ENCODE results near the gene KIF18A.

DNA sequence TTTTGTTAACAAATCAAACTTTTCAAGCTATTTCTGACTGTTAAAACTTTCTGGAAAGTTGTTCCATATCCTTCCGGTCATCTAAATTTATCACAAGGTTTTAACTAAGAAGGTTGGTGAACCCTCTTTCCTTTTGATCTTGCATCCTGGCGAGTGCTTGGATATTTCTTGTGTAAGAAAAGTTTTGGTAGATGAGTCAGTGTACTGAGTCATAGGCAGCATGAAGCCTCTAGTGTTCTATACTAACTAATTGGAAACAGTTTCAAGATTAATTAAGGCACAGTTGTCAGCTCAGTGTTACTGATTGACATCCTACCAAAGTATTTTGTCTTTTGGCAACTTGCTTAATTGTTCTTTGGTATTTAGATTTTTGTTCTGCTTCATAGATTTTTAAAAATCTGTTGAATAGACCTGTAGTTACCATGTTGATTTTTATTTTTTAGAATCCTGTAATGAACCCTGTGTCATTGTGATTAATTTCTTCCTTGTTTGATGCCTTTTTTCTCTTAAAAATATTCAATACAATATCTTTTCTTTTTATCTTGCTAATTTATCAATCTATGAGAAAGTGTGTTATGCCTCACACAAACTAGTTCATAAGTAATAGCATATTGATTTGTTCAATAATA lies 38.3 kb upstream of the KIF18A start:
- TF ChIP-seq REST (IDR thresholded peaks at IDR 0.05), result no peak
- no peak for TF ChIP-seq GABPA (IDR thresholded peaks at IDR 0.05 in 1 of 2, conservative IDR thresholded peaks at IDR 0.05 in 1 of 2)
- TF ChIP-seq, protein P1, sequence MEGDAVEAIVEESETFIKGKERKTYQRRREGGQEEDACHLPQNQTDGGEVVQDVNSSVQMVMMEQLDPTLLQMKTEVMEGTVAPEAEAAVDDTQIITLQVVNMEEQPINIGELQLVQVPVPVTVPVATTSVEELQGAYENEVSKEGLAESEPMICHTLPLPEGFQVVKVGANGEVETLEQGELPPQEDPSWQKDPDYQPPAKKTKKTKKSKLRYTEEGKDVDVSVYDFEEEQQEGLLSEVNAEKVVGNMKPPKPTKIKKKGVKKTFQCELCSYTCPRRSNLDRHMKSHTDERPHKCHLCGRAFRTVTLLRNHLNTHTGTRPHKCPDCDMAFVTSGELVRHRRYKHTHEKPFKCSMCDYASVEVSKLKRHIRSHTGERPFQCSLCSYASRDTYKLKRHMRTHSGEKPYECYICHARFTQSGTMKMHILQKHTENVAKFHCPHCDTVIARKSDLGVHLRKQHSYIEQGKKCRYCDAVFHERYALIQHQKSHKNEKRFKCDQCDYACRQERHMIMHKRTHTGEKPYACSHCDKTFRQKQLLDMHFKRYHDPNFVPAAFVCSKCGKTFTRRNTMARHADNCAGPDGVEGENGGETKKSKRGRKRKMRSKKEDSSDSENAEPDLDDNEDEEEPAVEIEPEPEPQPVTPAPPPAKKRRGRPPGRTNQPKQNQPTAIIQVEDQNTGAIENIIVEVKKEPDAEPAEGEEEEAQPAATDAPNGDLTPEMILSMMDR (IDR thresholded peaks at IDR 0.05; ENCODE audit: low read depth, low read length, missing input control), result no peak
- no peak for TF ChIP-seq HNF4G (IDR thresholded peaks at IDR 0.05)
- no peak for TF ChIP-seq ZBTB33 (IDR thresholded peaks at IDR 0.05)
- TF ChIP-seq TAF1 (conservative IDR thresholded peaks at IDR 0.05), result no peak
- TF ChIP-seq RAD21 (IDR thresholded peaks at IDR 0.05), result no peak
- TF ChIP-seq YY1 (IDR thresholded peaks at IDR 0.05), result no peak
- TF ChIP-seq RXRA (IDR thresholded peaks at IDR 0.05), result no peak
- TF ChIP-seq EGR1 (IDR thresholded peaks at IDR 0.05; ENCODE audit: low read depth in 2 of 2), result no peak
- TF ChIP-seq FOXA1 (IDR thresholded peaks at IDR 0.05), result no peak
